H9 (cell line): Measurements from ENCODE around the gene SCARF1. TPM values are rescaled to one million over a fixed set of nuclear protein-coding genes. Genes with fewer than 3 reads are reported as not detected.

Source experiments
- DNase-seq: peaks from one replicate; pipeline ENCODE4 v3.0.0-alpha.2; 2017
- H2AFZ ChIP-seq: one replicate; pipeline ENCODE4 v1.6.1; 2013; ENCODE audit warnings: mild to moderate bottlenecking, low read length, control low read depth, moderate library complexity
- H2AK5ac ChIP-seq: 2 replicates; pipeline ENCODE4 v1.6.1; 2013; ENCODE audit warnings: low read length, control low read depth, mixed read lengths; ENCODE audit not compliant: insufficient read length
- H2BK120ac ChIP-seq: one replicate; pipeline ENCODE4 v1.6.1; 2013; ENCODE audit warnings: low read depth, mild to moderate bottlenecking, low read length, control low read depth, inconsistent platforms; ENCODE audit not compliant: poor library complexity, severe bottlenecking
- H2BK12ac ChIP-seq: 2 replicates; pipeline ENCODE4 v1.6.1; 2013; ENCODE audit warnings: low read length, control low read depth, mixed read lengths, low read depth; ENCODE audit not compliant: insufficient read length
- H2BK15ac ChIP-seq: 2 replicates; pipeline ENCODE4 v1.6.1; 2013; ENCODE audit warnings: low read depth, low read length, control low read depth
- H2BK20ac ChIP-seq: one replicate; pipeline ENCODE4 v1.6.1; 2013; ENCODE audit warnings: low read depth, mild to moderate bottlenecking, low read length, control low read depth, inconsistent platforms; ENCODE audit not compliant: poor library complexity, severe bottlenecking
- H2BK5ac ChIP-seq: 2 replicates; pipeline ENCODE4 v1.6.1; 2013; ENCODE audit warnings: low read length, control low read depth, mixed read lengths; ENCODE audit not compliant: insufficient read length
- H3K14ac ChIP-seq: 2 replicates; pipeline ENCODE4 v1.6.1; 2013; ENCODE audit warnings: low read length, control low read depth; ENCODE audit not compliant: insufficient read depth
- H3K18ac ChIP-seq: 2 replicates; pipeline ENCODE4 v1.6.1; 2013; ENCODE audit warnings: low read depth, mild to moderate bottlenecking, mixed read lengths, low read length, control low read depth; ENCODE audit not compliant: insufficient read length
- H3K23ac ChIP-seq: 2 replicates; pipeline ENCODE4 v1.6.1; 2013; ENCODE audit warnings: low read length, control low read depth, mixed read lengths, low read depth; ENCODE audit not compliant: insufficient read length
- H3K23me2 ChIP-seq: 2 replicates; pipeline ENCODE4 v1.6.1; 2013; ENCODE audit warnings: low read depth, mild to moderate bottlenecking, mixed read lengths, low read length, control low read depth; ENCODE audit not compliant: insufficient read length, poor library complexity, severe bottlenecking
- H3K27ac ChIP-seq: 2 replicates; pipeline ENCODE4 v1.5.1; 2013; ENCODE audit warnings: low read length, control low read depth, mixed read lengths, low read depth; ENCODE audit not compliant: insufficient read length
- H3K27me3 ChIP-seq: 2 replicates; pipeline ENCODE4 v1.6.1; 2013; ENCODE audit warnings: low read length, control low read depth, inconsistent platforms; ENCODE audit not compliant: insufficient read depth
- H3K4ac ChIP-seq: 2 replicates; pipeline ENCODE4 v1.6.1; 2013; ENCODE audit warnings: low read depth, mild to moderate bottlenecking, control low read depth, inconsistent platforms, low read length, moderate library complexity
- H3K4me1 ChIP-seq: 2 replicates; pipeline ENCODE4 v1.6.1; 2013; ENCODE audit warnings: low read length, control low read depth, inconsistent platforms; ENCODE audit not compliant: insufficient read depth
- H3K4me2 ChIP-seq: 2 replicates; pipeline ENCODE4 v1.6.1; 2013; ENCODE audit warnings: low read length, control low read depth, mixed read lengths; ENCODE audit not compliant: insufficient read length, insufficient read depth
- H3K56ac ChIP-seq: 2 replicates; pipeline ENCODE4 v1.6.1; 2013; ENCODE audit warnings: low read depth, mild to moderate bottlenecking, mixed read lengths, low read length, control low read depth; ENCODE audit not compliant: insufficient read length
- H3K79me1 ChIP-seq: 2 replicates; pipeline ENCODE4 v1.6.1; 2013; ENCODE audit warnings: low read depth, mild to moderate bottlenecking, moderate library complexity, low read length, control low read depth, inconsistent platforms; ENCODE audit not compliant: insufficient read depth, poor library complexity, severe bottlenecking
- H3K79me2 ChIP-seq: 2 replicates; pipeline ENCODE4 v1.6.1; 2013; ENCODE audit warnings: low read length, control low read depth, inconsistent platforms; ENCODE audit not compliant: insufficient read depth
- H3K9ac ChIP-seq: 2 replicates; pipeline ENCODE4 v1.6.1; 2013; ENCODE audit warnings: low read length, control low read depth, mixed read lengths; ENCODE audit not compliant: insufficient read length; ENCODE audit errors: extremely low read depth
- H3K9me3 ChIP-seq: one replicate; pipeline ENCODE4 v1.6.1; 2013; ENCODE audit warnings: low read depth, low read length, inconsistent platforms; ENCODE audit not compliant: control insufficient read depth
- H3T11ph ChIP-seq: one replicate; pipeline ENCODE4 v1.6.1; 2013; ENCODE audit warnings: mild to moderate bottlenecking, low read length, control low read depth, inconsistent platforms
- H4K20me1 ChIP-seq: one replicate; pipeline ENCODE4 v1.6.1; 2013; ENCODE audit not compliant: control insufficient read depth, insufficient read length, insufficient read depth
- H4K5ac ChIP-seq: 2 replicates; pipeline ENCODE4 v1.6.1; 2013; ENCODE audit warnings: low read depth, mild to moderate bottlenecking, mixed read lengths, low read length, control low read depth; ENCODE audit not compliant: insufficient read length
- H4K8ac ChIP-seq: replicated peaks from 2 replicates; pipeline ENCODE4 v1.6.1; 2013; ENCODE audit warnings: low read length, control low read depth, mixed read lengths, low read depth; ENCODE audit not compliant: insufficient read length
- H4K91ac ChIP-seq: 2 replicates; pipeline ENCODE4 v1.6.1; 2013; ENCODE audit warnings: low read depth, mild to moderate bottlenecking, moderate library complexity, mixed read lengths, low read length, control low read depth; ENCODE audit not compliant: insufficient read length
- H3K27ac Mint-ChIP-seq, 3 experiments: 2 replicates in 2 of 3; 3 replicates in 1 of 3; pipeline ENCODE4 v1.8.0; 2020 to 2021; ENCODE audit warnings: mixed read lengths in 3 of 3, mild to moderate bottlenecking in 1 of 3, moderate library complexity in 1 of 3
- H3K27me3 Mint-ChIP-seq: 2 replicates; pipeline ENCODE4 v1.8.0; 2021; ENCODE audit warnings: low read depth, mild to moderate bottlenecking, moderate library complexity, mixed read lengths
- H3K36me3 Mint-ChIP-seq, 3 experiments: 2 replicates in 2 of 3; 3 replicates in 1 of 3; pipeline ENCODE4 v1.8.0; 2020 to 2021; ENCODE audit warnings: low read depth in 3 of 3, mixed read lengths in 3 of 3; ENCODE audit not compliant: insufficient read depth in 1 of 3
- H3K4me1 Mint-ChIP-seq, 2 experiments: 2 replicates each; pipeline ENCODE4 v1.8.0; 2020; ENCODE audit warnings: mixed read lengths in 2 of 2
- H3K4me3 Mint-ChIP-seq, 2 experiments: 2 replicates in 1 of 2; 3 replicates in 1 of 2; pipeline ENCODE4 v1.8.0; 2020 to 2021; ENCODE audit warnings: mild to moderate bottlenecking in 2 of 2, mixed read lengths in 2 of 2, moderate library complexity in 1 of 2
- H3K9me3 Mint-ChIP-seq, 2 experiments: 2 replicates in 1 of 2; 3 replicates in 1 of 2; pipeline ENCODE4 v1.8.0; 2020; ENCODE audit warnings: mild to moderate bottlenecking in 2 of 2, mixed read lengths in 2 of 2, moderate library complexity in 1 of 2
- CTCF ChIP-seq: fragments of 200-600 bp; sonication (generic); conservative IDR thresholded peaks from 3 replicates; pipeline ENCODE4 v1.8.0; 2021; ENCODE audit warnings: antibody characterized with exemption, mild to moderate bottlenecking
- WGBS: extraction: QIAGEN DNeasy Blood & Tissue Kit; methylation state at CpG from one replicate; pipeline ENCODE4 v1.1.7; 2013; ENCODE audit warnings: missing lambda C conversion rate, low lambda C conversion rate, mixed read lengths; ENCODE audit not compliant: insufficient read length; ENCODE audit errors: extremely low coverage; 5-methylcytosine and 5-hydroxymethylcytosine counted together
- total RNA-seq: library from RNA; stranded (reverse); gene quantifications from 2 replicates; pipeline ENCODE4 v1.2.1, GENCODE V29; 2021

SCARF1 gene
- total RNA-seq, 1 experiment from 2014 or later, result 2.4 TPM

GRCh38 chr17:1590747-1591473, 54.6 kb downstream of the SCARF1 start:
- WGBS, result no CpG with 5 or more reads among the region's 38 CpGs
- peaks cover 15 to 21% of the 10 kb centered on the region in 2 experiments for H3K4me1 Mint-ChIP-seq
- Histone ChIP-seq H3K79me1 (no peaks in the 10 kb centered on the region), H2BK12ac (no peak overlapping the region), H2BK5ac (no peak overlapping the region), H3K23ac (no peak overlapping the region), H2BK15ac (no peak overlapping the region), H3K27me3 (no peaks in the 10 kb centered on the region), H3K23me2 (no peaks in the 10 kb centered on the region), H4K5ac (no peak overlapping the region), H3K4ac (no peak overlapping the region), H3K27ac (no peak overlapping the region), H3K4me1 (no peaks in the 10 kb centered on the region), H3K79me2 (no peaks in the 10 kb centered on the region), H3K56ac (no peak overlapping the region), H3K18ac (peak overlapping the region; percentile 49), H4K91ac (no peak overlapping the region), H3T11ph (no peak overlapping the region), H4K20me1 (no peaks in the 10 kb centered on the region), H3K9ac (no peak overlapping the region), H2BK20ac (no peak overlapping the region), H2BK120ac (no peak overlapping the region), H3K14ac (no peak overlapping the region; the same call in 1 of the 2 replicates), H2AFZ (no peak overlapping the region), H3K4me2 (no peak overlapping the region), H3K9me3 (no peaks in the 10 kb centered on the region), H2AK5ac (no peak overlapping the region), H4K8ac (no peak overlapping the region)
- no peak for DNase-seq
- H3K4me3 Mint-ChIP-seq, result no peak overlapping the region
- no peak for TF ChIP-seq CTCF
- no peaks in the 10 kb centered on the region; the same call in 1 of the 2 replicates for H3K27me3 Mint-ChIP-seq
- H3K36me3 Mint-ChIP-seq, result peaks cover 0 to 3% (median 2%) of the 10 kb centered on the region in 3 experiments; a peak in 4 of 7 replicates
- H3K9me3 Mint-ChIP-seq, result no peaks in the 10 kb centered on the region
- H3K27ac Mint-ChIP-seq, result peak overlapping the region in 1 of 3 experiments; percentile 82; a peak in 1 of 7 replicates
